GM23248 (cell line): ENCODE results near the gene PPP6R3. TPM values are rescaled to one million over a fixed set of nuclear protein-coding genes. Genes with fewer than 3 reads are reported as not detected.

Experiments
- DNase-seq: peaks from one replicate; pipeline ENCODE4 v3.0.0-alpha.2; 2015
- H2AFZ ChIP-seq: fragments of 200-600 bp; sonication (generic); 2 replicates; pipeline ENCODE4 v1.6.1; 2016; ENCODE audit warnings: antibody characterized with exemption
- H3F3A ChIP-seq: fragments of 200-600 bp; sonication (generic); 2 replicates; pipeline ENCODE4 v1.6.1; 2016; ENCODE audit warnings: mild to moderate bottlenecking, antibody characterized with exemption, mixed run types; ENCODE audit not compliant: insufficient read depth
- H3K27ac ChIP-seq: fragments of 200-600 bp; sonication (generic); 2 replicates; pipeline ENCODE4 v1.5.1; 2016; ENCODE audit warnings: mild to moderate bottlenecking
- H3K27me3 ChIP-seq: fragments of 200-600 bp; sonication (generic); replicated peaks from 2 replicates; pipeline ENCODE4 v1.6.1; 2016; ENCODE audit warnings: mild to moderate bottlenecking; ENCODE audit not compliant: insufficient read depth
- H3K36me3 ChIP-seq: fragments of 200-600 bp; sonication (generic); 2 replicates; pipeline ENCODE4 v1.6.1; 2016; ENCODE audit warnings: low read depth, mild to moderate bottlenecking
- H3K4me1 ChIP-seq: fragments of 200-600 bp; sonication (generic); 2 replicates; pipeline ENCODE4 v1.6.1; 2016; ENCODE audit warnings: mild to moderate bottlenecking; ENCODE audit not compliant: insufficient read depth
- H3K4me2 ChIP-seq: fragments of 200-600 bp; sonication (generic); one replicate; pipeline ENCODE4 v1.6.1; 2016; ENCODE audit warnings: mild to moderate bottlenecking; ENCODE audit not compliant: unreplicated experiment
- H3K4me3 ChIP-seq: fragments of 200-600 bp; sonication (generic); 2 replicates; pipeline ENCODE4 v1.5.1; 2016; ENCODE audit warnings: mild to moderate bottlenecking
- H3K79me2 ChIP-seq: fragments of 200-600 bp; sonication (generic); 2 replicates; pipeline ENCODE4 v1.6.1; 2016; ENCODE audit warnings: mild to moderate bottlenecking; ENCODE audit not compliant: insufficient read depth
- H3K9ac ChIP-seq: fragments of 200-600 bp; sonication (generic); 2 replicates; pipeline ENCODE4 v1.6.1; 2016; ENCODE audit warnings: mild to moderate bottlenecking
- H3K9me2 ChIP-seq: fragments of 200-600 bp; sonication (generic); 2 replicates; pipeline ENCODE4 v1.6.1; 2016; ENCODE audit warnings: mixed run types, mild to moderate bottlenecking, moderate library complexity; ENCODE audit not compliant: insufficient read depth
- H3K9me3 ChIP-seq: fragments of 200-600 bp; sonication (generic); one replicate; pipeline ENCODE4 v1.6.1; 2017; ENCODE audit warnings: low read depth
- H4K20me1 ChIP-seq: fragments of 200-600 bp; sonication (generic); 2 replicates; pipeline ENCODE4 v1.6.0; 2016; ENCODE audit not compliant: insufficient read depth
- EZH2 ChIP-seq: fragments of 200-600 bp; sonication (generic); IDR thresholded peaks from 2 replicates; pipeline ENCODE4 v1.6.1; 2018; ENCODE audit warnings: antibody characterized with exemption, mild to moderate bottlenecking; ENCODE audit not compliant: insufficient read depth, poor library complexity, severe bottlenecking
- EZH2phosphoT487 ChIP-seq: fragments of 200-600 bp; sonication (generic); IDR thresholded peaks from 2 replicates; pipeline ENCODE4 v1.6.1; 2018; ENCODE audit warnings: antibody characterized with exemption, moderate library complexity, mild to moderate bottlenecking, low read depth; ENCODE audit not compliant: insufficient read depth
- WGBS, 2 experiments: methylation state at CpG; one replicate each; pipeline ENCODE4 v1.1.6; 2015 to 2017; ENCODE audit warnings: low lambda C conversion rate in 2 of 2, low coverage in 1 of 2; ENCODE audit errors: missing lambda C conversion rate in 2 of 2; 5-methylcytosine and 5-hydroxymethylcytosine counted together
- in situ Hi-C: fragments of 300-500 bp; cut with MboI; formaldehyde crosslinking; loops from 2 replicates; pipeline ENCODE4 v1.15.0; 2020
- polyA plus RNA-seq: library from polyadenylated mRNA; unstranded; fragments of >200 nt; fragmentation: Nextera tagmentation; extraction: Ambion mirVana; gene quantifications from 2 replicates; pipeline ENCODE4 v1.2.1, GENCODE V29; 2016
- total RNA-seq: library from RNA; depleted of rRNA; stranded (reverse); fragments of >200 nt; shearing (Covaris generic); gene quantifications from 2 replicates; pipeline ENCODE4 v1.2.3, GENCODE V29; 2014

The PPP6R3 gene
- total and polyA plus RNA-seq, 2 experiments from 2014 or later, result 47.5 to 96.0 TPM

DNA sequence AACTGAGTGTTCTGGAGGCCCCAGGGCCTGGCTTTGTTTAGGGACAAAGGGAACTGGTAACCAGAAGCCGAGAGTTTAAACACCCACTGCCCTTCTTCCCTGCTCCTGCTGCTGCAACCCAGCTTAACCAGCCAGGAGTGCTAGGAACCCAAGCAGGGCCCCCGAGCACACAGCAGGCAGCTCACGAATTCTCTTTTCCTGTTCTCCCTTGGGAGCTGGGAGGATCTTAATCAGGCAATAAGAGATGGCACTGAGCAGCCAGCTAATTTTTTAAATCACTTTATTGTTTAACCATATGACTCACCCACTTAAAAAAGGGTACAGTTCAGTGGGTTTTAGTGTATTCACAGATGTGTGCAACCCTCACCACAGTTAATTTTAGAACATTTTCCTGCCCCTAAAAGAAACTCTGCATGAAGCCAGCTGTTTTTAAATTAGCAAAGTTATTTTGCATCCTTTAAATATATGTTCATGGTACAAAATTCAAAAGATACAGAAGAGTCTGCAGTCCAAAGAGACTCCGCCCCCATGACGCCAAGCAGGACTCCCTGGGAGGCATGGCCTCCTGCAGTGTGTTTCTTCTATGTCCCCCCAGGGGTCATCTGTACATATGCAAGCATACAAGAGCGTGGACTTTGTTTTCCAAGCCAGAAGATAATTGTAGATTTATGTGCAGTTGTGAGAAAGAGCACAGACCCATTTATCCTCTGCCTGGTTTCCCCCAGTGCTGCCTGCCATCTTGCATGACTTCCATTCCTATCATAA lies 18.9 kb upstream of the PPP6R3 start:
- H3F3A ChIP-seq, result 0 out of 2 replicates have a peak, but pooled peaks cover 6% of the 10 kb centered on the region
- no peak overlapping the region for H3K27ac ChIP-seq
- in situ Hi-C loops, result no loop called here
- WGBS, 2 experiments, result 76 to 83% methylated on average over 6 of the region's 6 CpGs
- no peak overlapping the region for H3K4me3 ChIP-seq
- no peaks in the 10 kb centered on the region for H3K79me2 ChIP-seq
- no peak overlapping the region for H3K4me2 ChIP-seq
- no peaks in the 10 kb centered on the region for H3K9me3 ChIP-seq
- DNase-seq, result peak; percentile 23
- H3K9ac ChIP-seq, result no peak overlapping the region
- no peaks in the 10 kb centered on the region for H4K20me1 ChIP-seq
- no peak for TF ChIP-seq EZH2phosphoT487
- no peak for TF ChIP-seq EZH2
- no peaks in the 10 kb centered on the region for H3K36me3 ChIP-seq
- no peaks in the 10 kb centered on the region for H3K9me2 ChIP-seq
- H3K27me3 ChIP-seq, result no peaks in the 10 kb centered on the region
- peaks cover 8% of the 10 kb centered on the region; the same call in 1 of the 2 replicates for H3K4me1 ChIP-seq
- H2AFZ ChIP-seq, result no peak overlapping the region

DNA sequence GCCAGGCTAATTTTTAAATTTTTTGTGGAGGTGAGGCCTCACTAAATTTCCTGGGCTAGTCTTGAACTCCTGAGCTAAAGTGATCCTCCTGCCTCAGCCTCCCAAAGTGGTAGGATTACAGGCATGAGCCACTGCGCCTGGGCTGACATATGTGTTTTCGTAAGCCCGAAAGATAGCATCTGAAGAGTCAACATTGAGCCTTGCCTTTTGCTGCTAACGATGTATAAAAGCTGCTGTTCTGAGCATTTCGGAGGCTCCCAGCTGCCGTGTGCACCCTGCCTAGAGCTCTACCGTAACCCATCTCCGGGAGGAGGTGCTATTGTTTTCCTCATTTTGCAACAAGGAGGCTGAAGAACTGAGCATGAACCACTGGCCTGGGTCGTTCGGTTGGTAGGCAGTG lies 18.1 kb upstream of the PPP6R3 start:
- in situ Hi-C loops, result no loop called here
- no peak for TF ChIP-seq EZH2
- no peak for TF ChIP-seq EZH2phosphoT487
- no peak overlapping the region for H2AFZ ChIP-seq
- no peak overlapping the region for H3K27ac ChIP-seq
- no peaks in the 10 kb centered on the region for H4K20me1 ChIP-seq
- H3K9me2 ChIP-seq, result no peaks in the 10 kb centered on the region
- no peak for DNase-seq
- H3K4me3 ChIP-seq, result no peak overlapping the region
- 0 out of 2 replicates have a peak, but pooled peaks cover 6% of the 10 kb centered on the region for H3F3A ChIP-seq
- H3K4me2 ChIP-seq, result no peak overlapping the region
- H3K9ac ChIP-seq, result no peak overlapping the region
- H3K27me3 ChIP-seq, result no peaks in the 10 kb centered on the region
- H3K79me2 ChIP-seq, result no peaks in the 10 kb centered on the region
- H3K4me1 ChIP-seq, result 0 out of 2 replicates have a peak, but pooled peaks cover 5% of the 10 kb centered on the region
- no peaks in the 10 kb centered on the region for H3K9me3 ChIP-seq
- H3K36me3 ChIP-seq, result no peaks in the 10 kb centered on the region
- 94 to 95% methylated on average over 10 of the region's 10 CpGs for WGBS, 2 experiments

DNA sequence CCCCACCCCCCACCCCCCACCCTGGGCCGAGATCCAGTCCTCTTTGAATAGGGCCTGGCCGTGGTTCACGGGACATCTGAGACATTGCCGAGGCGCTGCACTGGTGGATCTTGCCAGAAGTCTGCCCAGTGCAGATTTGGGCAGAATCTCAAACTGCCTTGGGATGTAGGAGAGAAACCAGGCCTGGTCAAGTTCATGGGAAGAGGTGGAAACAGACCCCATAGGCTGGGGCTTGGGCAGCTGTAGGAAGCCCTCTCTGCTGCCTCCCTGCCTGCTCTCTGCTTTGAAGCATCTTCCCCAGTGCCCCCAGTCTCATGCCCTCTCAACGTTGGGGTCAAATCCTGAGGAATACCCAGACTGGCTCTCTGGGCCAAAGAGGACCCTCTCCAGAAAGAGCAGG lies 16.0 kb upstream of the PPP6R3 start:
- no peaks in the 10 kb centered on the region for H4K20me1 ChIP-seq
- WGBS, 2 experiments, result 40 to 44% methylated on average over 6 of the region's 6 CpGs
- in situ Hi-C loops, result no loop called here
- no peaks in the 10 kb centered on the region for H3K36me3 ChIP-seq
- no peak for DNase-seq
- TF ChIP-seq EZH2, result no peak
- TF ChIP-seq EZH2phosphoT487, result no peak
- no peaks in the 10 kb centered on the region for H3K27me3 ChIP-seq
- no peak overlapping the region for H2AFZ ChIP-seq
- no peak overlapping the region for H3K4me2 ChIP-seq
- 0 out of 2 replicates have a peak, but pooled peaks cover 5% of the 10 kb centered on the region for H3K4me1 ChIP-seq
- H3K9me2 ChIP-seq, result no peaks in the 10 kb centered on the region
- H3K27ac ChIP-seq, result no peak overlapping the region
- no peak overlapping the region for H3K4me3 ChIP-seq
- H3K79me2 ChIP-seq, result no peaks in the 10 kb centered on the region
- no peak overlapping the region for H3K9ac ChIP-seq
- H3F3A ChIP-seq, result 0 out of 2 replicates have a peak, but pooled peaks cover 6% of the 10 kb centered on the region
- no peaks in the 10 kb centered on the region for H3K9me3 ChIP-seq

DNA sequence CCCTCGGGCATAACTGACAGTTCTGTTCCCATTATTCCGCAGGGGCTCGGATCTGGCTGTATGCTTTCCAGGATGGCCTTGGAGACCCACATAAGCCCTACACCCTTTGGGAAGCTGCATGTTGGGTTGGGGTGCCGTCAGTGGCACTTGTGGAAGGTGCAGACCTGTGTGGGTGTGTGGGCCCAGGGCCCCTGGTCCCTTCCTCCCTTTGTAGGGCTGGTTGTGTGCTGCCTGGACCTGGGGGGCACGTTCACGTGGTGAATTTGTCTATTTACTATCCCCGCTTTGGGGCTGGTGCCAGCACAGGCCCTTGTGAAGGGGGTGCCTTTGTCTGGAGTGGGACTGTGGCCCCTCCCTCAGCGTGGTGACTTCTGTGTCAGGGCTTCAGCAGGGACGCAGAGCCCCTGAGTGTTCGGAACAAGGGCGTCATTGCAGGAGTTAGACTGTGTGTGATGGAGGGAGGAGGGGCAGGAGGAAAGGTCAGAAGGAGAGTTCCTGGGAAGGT lies 15.0 kb upstream of the PPP6R3 start:
- no peak overlapping the region for H3K9ac ChIP-seq
- H3K9me3 ChIP-seq, result no peaks in the 10 kb centered on the region
- H3K27me3 ChIP-seq, result no peaks in the 10 kb centered on the region
- no peaks in the 10 kb centered on the region for H4K20me1 ChIP-seq
- no peaks in the 10 kb centered on the region for H3K36me3 ChIP-seq
- H3K4me1 ChIP-seq, result 0 out of 2 replicates have a peak, but pooled peaks cover 5% of the 10 kb centered on the region
- H2AFZ ChIP-seq, result no peak overlapping the region
- DNase-seq, result no peak
- H3K9me2 ChIP-seq, result no peaks in the 10 kb centered on the region
- no peak overlapping the region for H3K27ac ChIP-seq
- in situ Hi-C loops, result no loop called here
- 91 to 93% methylated on average over 11 of the region's 11 CpGs for WGBS, 2 experiments
- H3K4me2 ChIP-seq, result no peak overlapping the region
- H3K79me2 ChIP-seq, result no peaks in the 10 kb centered on the region
- 0 out of 2 replicates have a peak, but pooled peaks cover 6% of the 10 kb centered on the region for H3F3A ChIP-seq
- no peak overlapping the region for H3K4me3 ChIP-seq
- TF ChIP-seq EZH2, result no peak
- no peak for TF ChIP-seq EZH2phosphoT487
